ENCODE measurements around the gene RAPGEF6.

DNA sequence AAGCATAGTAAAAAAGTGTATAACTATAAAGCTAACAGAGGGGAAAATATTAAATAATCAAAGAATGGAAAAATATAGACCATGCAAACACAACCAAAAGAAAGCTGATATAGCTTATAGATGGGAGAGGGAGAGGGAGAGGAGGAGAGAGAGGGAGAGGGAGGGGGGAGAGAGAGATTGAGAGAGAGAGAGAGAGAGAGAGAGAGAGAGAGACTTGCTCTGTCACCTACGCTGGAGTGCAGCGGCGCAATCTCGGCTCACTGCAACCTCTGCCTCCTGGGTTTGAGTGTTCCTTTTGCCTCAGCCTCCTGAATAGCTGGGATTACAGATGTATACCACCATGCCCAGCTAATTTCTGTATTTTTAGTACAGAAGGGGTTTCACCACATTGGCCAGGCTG is 110.6 kb downstream of the RAPGEF6 start:
- TF ChIP-seq, protein P1, sequence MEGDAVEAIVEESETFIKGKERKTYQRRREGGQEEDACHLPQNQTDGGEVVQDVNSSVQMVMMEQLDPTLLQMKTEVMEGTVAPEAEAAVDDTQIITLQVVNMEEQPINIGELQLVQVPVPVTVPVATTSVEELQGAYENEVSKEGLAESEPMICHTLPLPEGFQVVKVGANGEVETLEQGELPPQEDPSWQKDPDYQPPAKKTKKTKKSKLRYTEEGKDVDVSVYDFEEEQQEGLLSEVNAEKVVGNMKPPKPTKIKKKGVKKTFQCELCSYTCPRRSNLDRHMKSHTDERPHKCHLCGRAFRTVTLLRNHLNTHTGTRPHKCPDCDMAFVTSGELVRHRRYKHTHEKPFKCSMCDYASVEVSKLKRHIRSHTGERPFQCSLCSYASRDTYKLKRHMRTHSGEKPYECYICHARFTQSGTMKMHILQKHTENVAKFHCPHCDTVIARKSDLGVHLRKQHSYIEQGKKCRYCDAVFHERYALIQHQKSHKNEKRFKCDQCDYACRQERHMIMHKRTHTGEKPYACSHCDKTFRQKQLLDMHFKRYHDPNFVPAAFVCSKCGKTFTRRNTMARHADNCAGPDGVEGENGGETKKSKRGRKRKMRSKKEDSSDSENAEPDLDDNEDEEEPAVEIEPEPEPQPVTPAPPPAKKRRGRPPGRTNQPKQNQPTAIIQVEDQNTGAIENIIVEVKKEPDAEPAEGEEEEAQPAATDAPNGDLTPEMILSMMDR (IDR thresholded peaks at IDR 0.05; ENCODE audit: low read depth, low read length, poor library complexity, severe bottlenecking): no peak
- no peak for TF ChIP-seq EZH2phosphoT487 (IDR thresholded peaks at IDR 0.05; ENCODE audit: borderline replicate concordance, low read length)
